Urothelium cell line (cell line): ENCODE data around the gene FAM227A.
"Not testable (repeated sequence)": the region's sequence is repeated elsewhere in the genome, so short reads cannot be mapped to it uniquely, and the experiment has no call there.

Experiments
- DNase-seq: peaks from one replicate; pipeline ENCODE4 v3.0.0; 2011; ENCODE audit warnings: low spot score, mixed read lengths
- FAIRE-seq: peaks from 2 replicates; lab custom pipeline; 2011; peaks lifted over from hg19 to GRCh38; lab: Jason Lieb, UNC

The FAM227A gene

DNA sequence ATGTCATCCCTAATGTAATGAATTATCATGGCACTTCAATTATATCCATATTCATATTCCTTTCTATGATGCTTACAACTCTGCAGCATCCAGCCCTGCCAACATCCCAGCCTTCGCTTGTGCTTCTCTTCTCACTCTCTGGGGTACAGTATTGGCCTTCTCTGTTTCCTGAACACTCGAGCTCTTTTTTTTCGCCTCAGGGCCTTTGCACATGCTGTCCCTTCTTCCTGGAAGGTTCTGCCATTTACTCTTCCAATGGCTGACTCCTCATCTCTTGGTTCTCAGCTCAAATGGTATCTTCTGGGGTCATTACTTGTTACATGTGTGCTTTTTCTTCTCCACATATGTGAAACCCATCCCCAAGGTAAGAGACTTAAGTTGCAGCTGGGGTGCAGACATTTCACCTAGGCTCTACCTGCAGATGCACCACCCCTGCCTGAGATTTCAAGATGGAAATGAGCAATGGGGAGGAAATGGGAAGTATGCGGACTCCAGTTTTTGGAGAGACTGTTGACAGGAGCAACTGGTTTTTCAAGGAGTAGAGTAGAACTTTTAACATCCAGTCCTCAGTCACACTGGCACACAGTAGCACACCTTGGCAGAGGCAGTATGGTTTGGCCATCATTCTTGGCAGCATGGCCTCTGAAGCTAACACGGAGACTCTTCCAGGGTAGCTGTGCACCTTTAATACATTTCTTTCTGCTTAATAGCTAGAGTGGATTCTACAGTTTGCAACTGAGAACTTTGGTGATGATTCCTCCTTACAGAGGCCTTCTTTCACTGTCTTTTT lies 43.8 kb downstream of the FAM227A start:
- DNase-seq (no peak), FAIRE-seq (no peak)

GRCh38 chr22:38611559-38611958 lies 44.6 kb downstream of the FAM227A start:
- FAIRE-seq (no peak), DNase-seq (no peak)

GRCh38 chr22:38610234-38610633 lies 46.0 kb downstream of the FAM227A start:
- DNase-seq = no peak
- no peak for FAIRE-seq

DNA sequence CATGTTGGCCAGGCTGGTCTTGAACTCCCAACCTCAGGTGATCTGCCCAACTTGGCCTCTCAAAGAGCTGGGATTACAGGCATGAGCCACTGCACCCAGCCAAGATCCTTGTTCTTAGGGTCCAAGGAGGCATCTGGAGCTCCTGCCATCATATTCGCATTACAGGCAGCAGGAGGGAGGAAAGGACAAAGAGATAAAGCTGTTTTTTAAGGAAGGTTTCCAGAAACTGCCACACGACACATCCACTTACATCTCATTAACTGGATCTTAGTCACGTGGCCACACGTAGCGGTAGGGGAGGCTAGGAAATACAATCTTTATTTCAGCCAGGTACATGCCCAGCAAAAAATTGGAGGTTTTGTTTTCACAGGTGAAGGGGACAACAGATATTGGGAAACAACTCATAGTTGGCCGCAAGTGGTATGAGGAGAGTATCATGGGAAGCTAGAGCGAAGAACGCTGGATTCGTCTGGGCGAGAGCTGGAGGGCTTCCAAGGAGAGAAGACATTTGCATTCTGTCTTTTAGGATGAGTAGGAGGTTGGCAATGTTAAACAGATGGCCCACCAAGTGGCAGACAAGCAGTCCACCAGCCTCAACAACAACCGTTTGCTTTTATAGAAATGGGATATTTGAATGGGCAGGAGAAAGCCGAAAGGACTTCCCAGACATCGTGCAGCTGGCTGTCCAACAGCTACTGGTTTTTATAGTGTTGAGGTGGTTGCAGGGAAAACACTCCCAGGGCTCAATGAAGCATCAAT lies 47.0 kb downstream of the FAM227A start:
- FAIRE-seq (no peak), DNase-seq (no peak)

GRCh38 chr22:38607680-38608079 lies 48.5 kb downstream of the FAM227A start:
- no peak for FAIRE-seq

GRCh38 chr22:38602166-38602565 lies 54.0 kb downstream of the FAM227A start:
- no peak for DNase-seq
- FAIRE-seq = no peak

More at GRCh38 chr22:38607680-38608079, 48.5 kb downstream of the FAM227A start:
- no peak for DNase-seq

GRCh38 chr22:38601221-38601764 lies 54.9 kb downstream of the FAM227A start:
- DNase-seq (no peak), FAIRE-seq (no peak)

- FAIRE-seq (no peak), DNase-seq (no peak)
These were observed 56.7 kb downstream of the FAM227A start for GRCh38 chr22:38599466-38599865.

GRCh38 chr22:38582923-38583322 lies 73.3 kb downstream of the FAM227A start:
- DNase-seq, FAIRE-seq: not testable (repeated sequence)

DNA sequence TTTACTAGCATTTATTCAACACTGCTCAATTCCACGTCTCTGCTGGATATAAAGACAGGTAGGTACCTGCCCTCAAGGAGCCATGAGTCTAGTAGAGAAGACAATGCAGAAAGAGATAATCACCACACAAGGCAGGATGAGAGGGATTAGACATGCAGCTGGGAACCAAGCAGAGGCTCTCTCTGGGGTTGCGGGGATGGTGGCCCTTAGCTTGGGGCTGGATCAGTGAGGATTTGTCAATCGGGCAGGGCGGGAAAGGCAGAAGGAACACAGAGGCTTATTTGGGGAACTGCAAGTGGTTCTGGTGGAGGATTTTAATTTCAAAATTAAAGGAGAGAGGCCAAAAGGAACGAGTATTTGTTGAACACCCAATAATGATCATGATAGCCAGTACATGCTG lies 77.7 kb downstream of the FAM227A start:
- DNase-seq (no peak), FAIRE-seq (no peak)

- no peak for FAIRE-seq
- DNase-seq = peak; percentile 58
These were observed 84.1 kb downstream of the FAM227A start for GRCh38 chr22:38572065-38572464.

DNA sequence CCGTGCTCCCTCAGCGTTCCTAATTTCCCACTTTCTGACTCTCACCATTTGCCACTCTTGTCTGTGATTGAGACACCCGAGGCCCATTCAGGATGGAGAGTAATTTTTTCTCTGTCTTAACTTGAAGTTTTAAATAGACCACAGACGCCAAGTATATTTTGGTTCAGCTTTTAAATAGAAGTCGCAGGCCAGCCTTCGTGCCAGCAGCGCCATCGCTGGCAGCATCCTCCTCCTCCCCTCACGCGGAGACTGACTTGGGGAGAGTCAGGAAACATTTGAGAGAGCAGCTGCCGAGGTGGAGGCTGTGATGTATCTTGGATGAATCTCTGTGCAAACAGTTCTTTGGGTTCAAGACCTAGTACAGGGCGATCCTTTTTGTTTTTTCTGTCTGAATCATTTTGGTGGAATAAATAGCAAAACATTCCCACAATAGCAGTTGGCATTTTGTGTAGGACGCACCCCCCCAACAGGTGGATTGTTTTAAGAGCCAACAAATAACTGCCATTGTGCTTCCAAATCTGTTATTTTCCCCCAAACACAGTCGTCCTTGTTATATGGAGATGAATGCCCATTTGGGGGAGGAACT lies 85.3 kb downstream of the FAM227A start:
- peak; percentile 63 for DNase-seq
- FAIRE-seq = no peak

DNA sequence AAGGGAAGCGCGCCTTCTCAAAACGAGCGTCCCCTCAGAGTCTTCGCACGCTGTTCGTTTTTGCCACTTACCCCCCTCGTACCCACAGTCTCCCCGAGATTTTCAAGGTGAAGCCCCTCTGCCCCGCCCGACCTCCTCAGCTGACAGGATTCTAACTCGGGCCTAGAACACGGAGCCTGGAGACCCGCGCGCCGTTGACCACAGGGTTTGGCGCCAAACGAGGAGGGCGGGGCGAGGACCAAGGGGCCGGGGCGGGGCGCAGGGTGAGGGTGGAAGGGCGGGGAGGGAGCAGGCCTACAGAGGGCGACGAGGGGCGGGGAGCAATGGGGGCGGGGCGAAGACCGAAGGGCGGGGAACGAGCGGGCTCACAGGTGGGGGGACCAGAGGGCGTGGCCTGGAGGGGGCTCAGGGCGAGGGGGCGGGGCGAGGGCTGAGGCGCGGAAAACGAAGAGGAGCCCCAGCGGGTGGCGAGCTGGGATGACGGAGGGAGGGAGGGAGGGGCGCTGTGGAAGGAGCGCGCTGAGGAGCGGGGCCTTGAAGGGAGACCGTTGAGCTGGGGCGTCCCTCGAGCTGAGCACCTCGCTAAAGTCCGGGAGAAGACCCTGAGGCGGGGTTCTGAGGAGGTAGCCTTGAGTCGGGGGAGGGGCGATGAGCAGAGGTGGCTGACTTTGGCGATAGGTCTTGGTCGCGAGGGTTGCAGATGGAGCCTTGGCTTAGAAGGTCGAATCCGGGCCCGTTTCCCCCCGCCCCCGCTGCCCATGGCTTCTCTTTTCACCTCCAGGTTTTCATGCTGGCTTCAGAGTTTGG lies 86.0 kb downstream of the FAM227A start, which contains the start of gene DMC1:
Gene DMC1 (minus strand): TSS at position 212 of the 807 bp plus-strand sequence. CDS start 1,927 bp downstream, outside the sequence.
- FAIRE-seq (peak; percentile 81), DNase-seq (peak; percentile 99)

DNA sequence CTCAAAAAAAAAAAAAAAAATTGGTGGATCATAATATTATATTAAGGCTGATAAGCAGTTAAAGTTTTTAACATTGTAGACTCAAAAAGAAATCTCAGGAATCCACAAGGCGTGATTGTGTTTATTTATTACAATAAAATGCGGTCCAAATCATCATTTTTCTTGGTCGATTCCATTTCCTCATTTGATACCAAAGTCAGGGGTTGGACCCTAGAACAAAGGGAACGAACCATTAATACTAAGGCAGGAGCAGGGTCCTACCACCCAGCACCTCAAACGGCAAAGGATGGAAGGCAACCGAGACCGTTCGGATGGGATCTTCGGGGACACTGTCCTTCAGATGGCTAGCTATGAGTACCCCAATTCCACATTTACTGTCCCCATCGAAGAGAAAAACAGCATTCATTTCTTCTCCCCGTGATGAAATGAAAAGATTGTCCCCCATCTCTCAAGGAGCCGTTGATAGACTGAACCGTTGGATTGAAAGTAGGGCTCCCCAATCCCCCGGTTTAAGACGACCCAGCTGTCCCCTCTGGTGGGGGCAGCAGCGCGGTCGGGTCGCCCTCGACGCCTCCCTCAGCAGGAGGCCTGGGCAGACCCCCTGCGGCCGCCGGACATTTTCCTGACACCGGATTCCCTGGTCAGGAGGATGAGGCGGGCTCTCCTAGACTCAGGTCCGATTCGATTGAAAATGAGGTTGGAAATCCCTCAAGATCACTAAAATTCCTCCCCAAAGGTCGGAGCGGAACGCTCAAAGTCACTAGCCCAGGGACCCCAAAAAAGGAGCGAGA lies 86.8 kb downstream of the FAM227A start:
- FAIRE-seq = no peak
- no peak for DNase-seq

GRCh38 chr22:38567531-38568285 lies 88.5 kb downstream of the FAM227A start:
- no peak for DNase-seq
- no peak for FAIRE-seq

DNA sequence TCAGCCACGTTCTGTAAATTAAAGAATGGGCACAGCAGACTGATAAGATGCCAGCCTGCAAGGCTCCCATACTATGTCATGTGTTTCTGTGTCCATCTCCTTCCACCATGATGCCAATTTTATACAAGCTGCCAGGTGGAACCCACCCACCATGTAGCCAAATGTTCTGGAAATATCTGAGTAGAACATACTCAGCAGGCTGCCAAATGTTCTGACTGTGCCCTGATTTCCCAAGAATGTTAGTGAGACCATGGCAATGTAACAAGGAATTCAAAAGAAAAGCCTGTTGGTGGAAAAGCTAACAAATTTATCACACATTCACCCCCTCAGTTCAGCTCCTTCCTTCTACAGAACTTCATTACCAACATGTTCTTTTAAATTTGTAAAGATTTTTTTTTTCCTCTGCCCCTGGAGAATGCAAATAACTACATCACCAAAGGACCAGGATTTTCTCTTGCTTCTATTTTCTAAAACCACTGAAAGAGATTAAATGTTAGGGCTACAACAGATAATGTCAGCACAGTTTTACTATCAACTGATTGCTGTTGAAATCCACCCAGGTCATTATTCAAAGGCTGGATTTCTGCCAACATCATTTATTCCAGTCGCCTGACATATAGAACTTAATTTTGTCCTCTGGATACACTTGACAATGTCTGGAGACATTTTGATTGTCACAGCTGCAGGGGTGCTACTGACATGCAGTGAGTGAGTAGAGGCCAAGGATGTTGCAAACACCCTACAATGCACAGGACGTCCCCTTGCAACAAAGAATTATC lies 89.3 kb downstream of the FAM227A start:
- DNase-seq (no peak), FAIRE-seq (no peak)

DNA sequence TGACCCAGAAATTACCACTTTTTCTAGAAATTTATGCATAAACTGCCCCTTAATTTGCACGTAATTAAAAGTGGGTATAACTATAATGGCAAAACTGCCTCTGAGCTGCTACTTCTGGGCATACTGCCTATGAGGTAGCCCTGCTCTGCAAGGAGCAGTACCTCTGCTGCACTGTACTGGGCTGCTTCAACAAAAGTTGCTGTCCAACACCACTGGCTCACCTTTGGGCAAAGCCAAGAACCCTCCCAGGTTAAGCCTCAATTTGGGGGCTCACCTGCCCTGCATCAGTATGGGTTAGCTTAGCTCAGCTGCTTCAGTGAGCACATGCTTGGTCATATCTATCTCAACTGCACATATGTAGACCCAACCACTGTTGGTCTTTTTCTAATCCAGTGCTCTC lies 90.8 kb downstream of the FAM227A start:
- FAIRE-seq (no peak), DNase-seq (no peak)

DNA sequence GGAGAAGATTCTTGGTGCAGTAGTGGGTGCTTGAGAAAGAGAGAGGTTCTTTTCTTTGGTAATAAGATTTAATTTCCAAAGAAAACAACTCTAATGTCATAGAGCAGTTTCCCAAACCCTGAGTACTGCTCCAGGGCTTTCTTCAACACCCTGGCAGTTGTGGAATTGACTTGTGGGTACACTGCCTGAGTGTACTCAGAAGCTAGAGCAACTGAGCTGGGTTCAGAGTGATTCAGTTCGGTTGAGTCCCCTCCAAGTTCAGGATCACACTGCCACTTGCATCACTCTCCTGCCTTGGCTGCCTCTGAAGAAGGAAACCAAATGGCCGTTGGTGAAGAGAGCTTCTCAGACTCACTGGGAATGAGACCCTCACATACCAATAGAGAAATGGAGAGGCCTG lies 91.5 kb downstream of the FAM227A start:
- DNase-seq = no peak
- no peak for FAIRE-seq
